Fibroblast of lung (primary cell): ENCODE measurements around the gene PCBP3.
"Not testable (repeated sequence)": the region's sequence is repeated elsewhere in the genome, so short reads cannot be mapped to it uniquely, and the experiment has no call there.

ENCODE experiments used
- CTCF ChIP-seq, 2 donors: IDR thresholded peaks in 1 of 2; conservative IDR thresholded peaks in 1 of 2; 1 replicate in 1 of 2; 2 replicates in 1 of 2; pipeline ENCODE4 v1.5.1; 2011 to 2012; ENCODE audit warnings: low read length in 2 of 2, control low read depth in 1 of 2, inconsistent platforms in 1 of 2, low read depth in 1 of 2, mild to moderate bottlenecking in 1 of 2
- EZH2 ChIP-seq: IDR thresholded peaks from 2 replicates; pipeline ENCODE4 v1.5.1; 2012; ENCODE audit warnings: low read length, control low read depth, mild to moderate bottlenecking; ENCODE audit errors: missing control alignments

GRCh38 chr21:45710306-45710705 is 66.8 kb downstream of the PCBP3 start:
- not testable (repeated sequence) for TF ChIP-seq CTCF (conservative IDR thresholded peaks at IDR 0.05 in 1 of 2, IDR thresholded peaks at IDR 0.05 in 1 of 2; ENCODE audit: low read depth in 1 of 2, low read length in 2 of 2); EZH2
